HG03571 (cell line): ENCODE results near the gene OR6B3.

Source experiments
- ATAC-seq: cut with Tn5 transposase; IDR thresholded peaks from one replicate; pipeline ENCODE4 v1.9.1; 2021; ENCODE audit not compliant: unreplicated experiment

Gene OR6B3

GRCh38 chr2:240053173-240054155 is at the start of gene OR6B3:
Gene OR6B3, minus strand, starts transcription at chr2:240053521.
- no peak for ATAC-seq

GRCh38 chr2:240098349-240098748 is 45.0 kb upstream of the OR6B3 start:
- ATAC-seq: no peak

- no peak for ATAC-seq
Measured at GRCh38 chr2:240095556-240096523, 42.5 kb upstream of the OR6B3 start.

- no peak for ATAC-seq
Measured at GRCh38 chr2:240089306-240089705, 36.0 kb upstream of the OR6B3 start.

- ATAC-seq: no peak
Measured at GRCh38 chr2:240086563-240086962, 33.2 kb upstream of the OR6B3 start.

- ATAC-seq: no peak
Measured at GRCh38 chr2:240078631-240079030, 25.3 kb upstream of the OR6B3 start.

- no peak for ATAC-seq
Measured at GRCh38 chr2:240077442-240077841, 24.1 kb upstream of the OR6B3 start.

- ATAC-seq: no peak
Measured at GRCh38 chr2:240074545-240074944, 21.2 kb upstream of the OR6B3 start.

- no peak for ATAC-seq
Measured at GRCh38 chr2:240070907-240071306, 17.6 kb upstream of the OR6B3 start.

GRCh38 chr2:240069829-240070228 is 16.5 kb upstream of the OR6B3 start:
- ATAC-seq: no peak

GRCh38 chr2:240068193-240068592 is 14.9 kb upstream of the OR6B3 start:
- ATAC-seq: no peak

GRCh38 chr2:240066489-240066888 is 13.2 kb upstream of the OR6B3 start:
- ATAC-seq: no peak

GRCh38 chr2:240064898-240065297 is 11.6 kb upstream of the OR6B3 start:
- no peak for ATAC-seq

GRCh38 chr2:240060977-240061591 is 7.8 kb upstream of the OR6B3 start:
- no peak for ATAC-seq

GRCh38 chr2:240056678-240057077 is 3.4 kb upstream of the OR6B3 start:
- no peak for ATAC-seq

- ATAC-seq: no peak
Measured at GRCh38 chr2:240055177-240055917, 2.0 kb upstream of the OR6B3 start.

GRCh38 chr2:240052524-240052923 is 797 bp downstream of the OR6B3 start:
- no peak for ATAC-seq

GRCh38 chr2:240051697-240052096 is 1.6 kb downstream of the OR6B3 start:
- ATAC-seq: no peak

GRCh38 chr2:240050278-240050677 is 3.0 kb downstream of the OR6B3 start:
- no peak for ATAC-seq

- no peak for ATAC-seq
Measured at GRCh38 chr2:240048237-240048636, 5.1 kb downstream of the OR6B3 start.
